PC-3 (cell line): ENCODE data around the gene GRIP2. TPM values are rescaled to one million over a fixed set of nuclear protein-coding genes. Genes with fewer than 3 reads are reported as not detected.

Source experiments
- ATAC-seq: fragments of 200-7000 bp; cut with Tn5 transposase; 2 replicates; pipeline ENCODE4 v1.9.1; 2020; ENCODE audit warnings: mild to moderate bottlenecking, moderate library complexity
- BruUV-seq: library from RNA; stranded (reverse); fragments of 400-500 nt; replicated peaks from 2 replicates; lab custom pipeline; 2021; lab: Mats Ljungman, UMichigan
- CTCF ChIA-PET: fragments of 300-600 bp; sonication (Branson Sonifier 250); formaldehyde crosslinking; loops from one replicate; lab custom pipeline; 2022; ENCODE audit warnings: antibody characterized with exemption; lab: Charles Lee
- POLR2A ChIA-PET: fragments of 300-600 bp; sonication (Branson Sonifier 250); formaldehyde crosslinking; loops from one replicate; lab custom pipeline; 2022; ENCODE audit warnings: antibody characterized with exemption; ENCODE audit not compliant: unreplicated experiment; lab: Charles Lee
- DNase-seq: peaks from one replicate; pipeline ENCODE4 v3.0.0-alpha.2; 2015
- H2AFZ ChIP-seq: fragments of 300-600 bp; sonication (generic); 2 replicates; pipeline ENCODE4 v1.6.0; 2016; ENCODE audit warnings: antibody characterized with exemption, low read length
- H3F3A ChIP-seq: fragments of 300-600 bp; sonication (generic); one replicate; pipeline ENCODE4 v1.6.0; 2017; ENCODE audit warnings: antibody characterized with exemption, low read length, control low read depth, mild to moderate bottlenecking; ENCODE audit not compliant: unreplicated experiment
- H3K27ac ChIP-seq: fragments of 300-600 bp; sonication (generic); 2 replicates; pipeline ENCODE4 v1.5.1; 2016; ENCODE audit warnings: mild to moderate bottlenecking, low read length
- H3K27me3 ChIP-seq: fragments of 300-600 bp; sonication (generic); 2 replicates; pipeline ENCODE4 v1.6.1; 2016; ENCODE audit warnings: low read length, mixed read lengths
- H3K36me3 ChIP-seq: fragments of 300-600 bp; sonication (generic); 2 replicates; pipeline ENCODE4 v1.6.1; 2016; ENCODE audit warnings: low read depth, mixed run types, low read length, mixed read lengths
- H3K4me1 ChIP-seq: fragments of 300-600 bp; sonication (generic); 2 replicates; pipeline ENCODE4 v1.5.1; 2016; ENCODE audit warnings: low read length; ENCODE audit not compliant: insufficient read depth
- H3K4me2 ChIP-seq: fragments of 300-600 bp; sonication (generic); 2 replicates; pipeline ENCODE4 v1.6.0; 2016; ENCODE audit warnings: low read length
- H3K4me3 ChIP-seq: fragments of 300-600 bp; sonication (generic); 2 replicates; pipeline ENCODE4 v1.5.1; 2016; ENCODE audit warnings: mild to moderate bottlenecking, low read length, mixed read lengths
- H3K79me2 ChIP-seq: fragments of 300-600 bp; sonication (generic); 2 replicates; pipeline ENCODE4 v1.6.1; 2017; ENCODE audit warnings: low read length, mixed read lengths
- H3K9ac ChIP-seq: fragments of 300-600 bp; sonication (generic); 2 replicates; pipeline ENCODE4 v1.6.0; 2016; ENCODE audit warnings: mild to moderate bottlenecking, low read length
- H3K9me2 ChIP-seq: fragments of 300-600 bp; sonication (generic); replicated peaks from 2 replicates; pipeline ENCODE4 v1.6.1; 2016; ENCODE audit warnings: mixed run types, low read length, mixed read lengths
- H3K9me3 ChIP-seq: fragments of 300-600 bp; sonication (generic); 2 replicates; pipeline ENCODE4 v1.6.1; 2016; ENCODE audit warnings: low read length, mixed read lengths
- H4K20me1 ChIP-seq: fragments of 300-600 bp; sonication (generic); 2 replicates; pipeline ENCODE4 v1.6.1; 2016; ENCODE audit warnings: low read length, mixed read lengths
- CTCF ChIP-seq: fragments of 300-600 bp; sonication (generic); conservative IDR thresholded peaks from 2 replicates; pipeline ENCODE4 v1.5.1; 2017; ENCODE audit warnings: antibody characterized with exemption, low read depth, mild to moderate bottlenecking, low read length
- EZH2 ChIP-seq: fragments of 300-600 bp; sonication (generic); IDR thresholded peaks from one replicate; pipeline ENCODE4 v1.6.1; 2017; ENCODE audit warnings: antibody characterized with exemption, mild to moderate bottlenecking, low read length; ENCODE audit not compliant: unreplicated experiment
- EZH2phosphoT487 ChIP-seq: fragments of 300-600 bp; sonication (generic); IDR thresholded peaks from 2 replicates; pipeline ENCODE4 v1.6.1; 2018; ENCODE audit warnings: mild to moderate bottlenecking, antibody characterized with exemption, low read length, borderline replicate concordance
- intact Hi-C: fragments of 100-400 bp; cut with micrococcal nuclease; formaldehyde crosslinking; loops from 2 replicates; pipeline ENCODE4 v1.9.0; 2023
- total RNA-seq: library from RNA; depleted of rRNA; stranded (reverse); fragments of >200 nt; gene quantifications from 2 replicates; pipeline ENCODE4 v1.2.3, GENCODE V29; 2014

Gene GRIP2
- total RNA-seq, 1 experiment from 2014 or later, result 0.36 TPM

GRCh38 chr3:14466179-14466903 is 73.8 kb downstream of the GRIP2 start:
- peaks cover under 1% of the 10 kb centered on the region; the same call in 1 of the 2 replicates for H3K4me1 ChIP-seq
- H3K4me2 ChIP-seq, result no peak overlapping the region
- no peaks in the 10 kb centered on the region for H4K20me1 ChIP-seq
- H3K9ac ChIP-seq, result no peak overlapping the region
- H3K4me3 ChIP-seq, result no peak overlapping the region
- H2AFZ ChIP-seq, result no peak overlapping the region
- H3K27me3 ChIP-seq, result no peaks in the 10 kb centered on the region
- ATAC-seq (no peak), DNase-seq (no peak)
- no TSS peak for BruUV-seq
- ChIA-PET CTCF (interaction anchor here (1.4 kb wide), 1 partner anchor 263 kb away, joined by 6 read pairs; no protein-coding TSS in a partner anchor), POLR2A (no interaction called here)
- H3F3A ChIP-seq, result no peaks in the 10 kb centered on the region
- peaks cover 14% of the 10 kb centered on the region for H3K36me3 ChIP-seq
- intact Hi-C loops, result no loop called here
- no peaks in the 10 kb centered on the region for H3K9me2 ChIP-seq
- no peak for TF ChIP-seq EZH2
- TF ChIP-seq EZH2phosphoT487, result no peak
- TF ChIP-seq CTCF, result no peak
- H3K9me3 ChIP-seq, result no peaks in the 10 kb centered on the region
- no peaks in the 10 kb centered on the region for H3K79me2 ChIP-seq
- H3K27ac ChIP-seq, result no peak overlapping the region

GRCh38 chr3:14465425-14465824 is 74.7 kb downstream of the GRIP2 start:
- Histone ChIP-seq H4K20me1 (no peaks in the 10 kb centered on the region), H3K9me3 (no peaks in the 10 kb centered on the region), H3K9me2 (no peaks in the 10 kb centered on the region), H3F3A (peaks cover 1% of the 10 kb centered on the region), H3K27ac (no peak overlapping the region), H3K4me3 (no peak overlapping the region), H3K27me3 (no peaks in the 10 kb centered on the region), H2AFZ (no peak overlapping the region), H3K4me2 (no peak overlapping the region), H3K4me1 (peaks cover 10% of the 10 kb centered on the region), H3K36me3 (peaks cover 19% of the 10 kb centered on the region), H3K9ac (no peak overlapping the region), H3K79me2 (no peaks in the 10 kb centered on the region)
- ATAC-seq (no peak), DNase-seq (no peak)
- CTCF ChIA-PET, result no interaction called here
- POLR2A ChIA-PET, result no interaction called here
- no TSS peak for BruUV-seq
- intact Hi-C loops, result no loop called here
- TF ChIP-seq EZH2 (no peak), EZH2phosphoT487 (no peak), CTCF (no peak)

- POLR2A ChIA-PET, result no interaction called here
- TF ChIP-seq CTCF (no peak), EZH2phosphoT487 (no peak), EZH2 (no peak)
- peaks cover 24% of the 10 kb centered on the region for H3K36me3 ChIP-seq
- no peak overlapping the region for H3K9ac ChIP-seq
- no peak overlapping the region for H2AFZ ChIP-seq
- no peaks in the 10 kb centered on the region for H3K27me3 ChIP-seq
- peaks cover 6% of the 10 kb centered on the region for H3F3A ChIP-seq
- ATAC-seq, result no peak
- DNase-seq, result no peak
- no peak overlapping the region for H3K4me3 ChIP-seq
- no peak overlapping the region for H3K27ac ChIP-seq
- no peaks in the 10 kb centered on the region for H3K9me2 ChIP-seq
- no TSS peak for BruUV-seq
- H3K4me1 ChIP-seq, result peaks cover 12% of the 10 kb centered on the region
- H4K20me1 ChIP-seq, result no peaks in the 10 kb centered on the region
- no peaks in the 10 kb centered on the region for H3K9me3 ChIP-seq
- intact Hi-C loops, result no loop called here
- no peaks in the 10 kb centered on the region for H3K79me2 ChIP-seq
- CTCF ChIA-PET, result no interaction called here
- H3K4me2 ChIP-seq, result no peak overlapping the region
Measured at GRCh38 chr3:14464521-14464920, 75.6 kb downstream of the GRIP2 start.
